ENCODE data around the gene ANKRD37. TPM values are rescaled to one million over a fixed set of nuclear protein-coding genes. Genes with fewer than 3 reads are reported as not detected.

ANKRD37 gene
- total and polyA plus RNA-seq, 9 of the 15 experiments (the other 6 are each of a cell fraction or from before 2014, with no cell fraction given) = 1.3 to 53.7 (median 3.6) TPM

DNA sequence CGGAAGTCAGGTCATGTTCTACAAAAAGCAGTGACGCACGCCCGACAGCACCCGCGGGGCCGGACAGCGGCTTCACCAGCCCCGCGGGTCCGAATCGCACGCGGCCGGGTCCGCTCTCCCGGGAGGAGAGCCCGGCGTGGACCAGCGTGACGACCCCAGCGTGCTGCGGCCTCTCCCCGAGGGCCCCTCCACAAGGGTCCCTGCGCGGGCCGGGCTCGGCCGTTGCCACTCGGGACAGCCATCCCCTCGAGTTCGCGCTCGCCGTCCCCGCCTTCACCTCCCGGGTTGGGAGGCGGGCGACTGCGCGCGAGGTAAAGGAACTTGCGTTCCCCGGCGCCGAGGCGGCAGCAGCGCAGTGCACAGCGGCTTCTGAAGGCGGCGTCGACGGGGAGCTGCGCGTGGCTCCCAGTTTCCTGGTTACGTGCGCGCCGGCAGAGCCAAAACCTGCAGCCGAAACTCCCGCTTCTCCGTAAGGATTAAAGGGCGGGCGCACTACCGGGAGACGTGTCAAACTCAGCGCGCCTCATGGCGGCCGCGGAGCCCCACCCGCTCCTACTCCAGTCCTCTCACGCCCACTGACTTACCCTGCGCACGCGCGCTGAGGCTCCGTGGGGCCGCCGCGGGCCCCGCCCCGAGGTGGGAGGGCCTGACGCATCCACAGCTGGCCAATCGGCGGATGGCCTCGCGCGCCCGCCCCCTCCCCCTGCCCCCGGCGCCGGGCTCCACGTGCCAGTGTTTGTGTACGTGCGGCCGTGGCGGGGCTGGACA lies 501 bp upstream of the ANKRD37 start (continued):
- 0 out of 2 replicates have a peak, but pooled peaks have one; percentile 25 for TF ChIP-seq RAD51 (IDR thresholded peaks at IDR 0.05; ENCODE audit: borderline replicate concordance, low read depth)
- peak; percentile 25 for TF ChIP-seq TBP (optimal IDR thresholded peaks at IDR 0.05; ENCODE audit: low read depth, low read length)
- TF ChIP-seq, protein P1, sequence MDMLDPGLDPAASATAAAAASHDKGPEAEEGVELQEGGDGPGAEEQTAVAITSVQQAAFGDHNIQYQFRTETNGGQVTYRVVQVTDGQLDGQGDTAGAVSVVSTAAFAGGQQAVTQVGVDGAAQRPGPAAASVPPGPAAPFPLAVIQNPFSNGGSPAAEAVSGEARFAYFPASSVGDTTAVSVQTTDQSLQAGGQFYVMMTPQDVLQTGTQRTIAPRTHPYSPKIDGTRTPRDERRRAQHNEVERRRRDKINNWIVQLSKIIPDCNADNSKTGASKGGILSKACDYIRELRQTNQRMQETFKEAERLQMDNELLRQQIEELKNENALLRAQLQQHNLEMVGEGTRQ (CRISPR knock-in tag; IDR thresholded peaks at IDR 0.05) = peak; percentile 50; the same call in 1 of the 2 replicates
- TF ChIP-seq LEF1 (IDR thresholded peaks at IDR 0.05) = no peak
- TF ChIP-seq E2F3 (CRISPR knock-in tag; IDR thresholded peaks at IDR 0.05) = peak; percentile 70
- TF ChIP-seq, protein P2, sequence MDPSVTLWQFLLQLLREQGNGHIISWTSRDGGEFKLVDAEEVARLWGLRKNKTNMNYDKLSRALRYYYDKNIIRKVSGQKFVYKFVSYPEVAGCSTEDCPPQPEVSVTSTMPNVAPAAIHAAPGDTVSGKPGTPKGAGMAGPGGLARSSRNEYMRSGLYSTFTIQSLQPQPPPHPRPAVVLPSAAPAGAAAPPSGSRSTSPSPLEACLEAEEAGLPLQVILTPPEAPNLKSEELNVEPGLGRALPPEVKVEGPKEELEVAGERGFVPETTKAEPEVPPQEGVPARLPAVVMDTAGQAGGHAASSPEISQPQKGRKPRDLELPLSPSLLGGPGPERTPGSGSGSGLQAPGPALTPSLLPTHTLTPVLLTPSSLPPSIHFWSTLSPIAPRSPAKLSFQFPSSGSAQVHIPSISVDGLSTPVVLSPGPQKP (CRISPR knock-in tag; IDR thresholded peaks at IDR 0.05) = no peak
- no peak for TF ChIP-seq ASH1L (IDR thresholded peaks at IDR 0.05; ENCODE audit: borderline replicate concordance, low read depth, partially characterized antibody)
- peak; percentile 86 for TF ChIP-seq HDAC2 (IDR thresholded peaks at IDR 0.05)
- TF ChIP-seq ZNF324 (CRISPR knock-in tag; IDR thresholded peaks at IDR 0.05) = no peak
- TF ChIP-seq, protein P3, sequence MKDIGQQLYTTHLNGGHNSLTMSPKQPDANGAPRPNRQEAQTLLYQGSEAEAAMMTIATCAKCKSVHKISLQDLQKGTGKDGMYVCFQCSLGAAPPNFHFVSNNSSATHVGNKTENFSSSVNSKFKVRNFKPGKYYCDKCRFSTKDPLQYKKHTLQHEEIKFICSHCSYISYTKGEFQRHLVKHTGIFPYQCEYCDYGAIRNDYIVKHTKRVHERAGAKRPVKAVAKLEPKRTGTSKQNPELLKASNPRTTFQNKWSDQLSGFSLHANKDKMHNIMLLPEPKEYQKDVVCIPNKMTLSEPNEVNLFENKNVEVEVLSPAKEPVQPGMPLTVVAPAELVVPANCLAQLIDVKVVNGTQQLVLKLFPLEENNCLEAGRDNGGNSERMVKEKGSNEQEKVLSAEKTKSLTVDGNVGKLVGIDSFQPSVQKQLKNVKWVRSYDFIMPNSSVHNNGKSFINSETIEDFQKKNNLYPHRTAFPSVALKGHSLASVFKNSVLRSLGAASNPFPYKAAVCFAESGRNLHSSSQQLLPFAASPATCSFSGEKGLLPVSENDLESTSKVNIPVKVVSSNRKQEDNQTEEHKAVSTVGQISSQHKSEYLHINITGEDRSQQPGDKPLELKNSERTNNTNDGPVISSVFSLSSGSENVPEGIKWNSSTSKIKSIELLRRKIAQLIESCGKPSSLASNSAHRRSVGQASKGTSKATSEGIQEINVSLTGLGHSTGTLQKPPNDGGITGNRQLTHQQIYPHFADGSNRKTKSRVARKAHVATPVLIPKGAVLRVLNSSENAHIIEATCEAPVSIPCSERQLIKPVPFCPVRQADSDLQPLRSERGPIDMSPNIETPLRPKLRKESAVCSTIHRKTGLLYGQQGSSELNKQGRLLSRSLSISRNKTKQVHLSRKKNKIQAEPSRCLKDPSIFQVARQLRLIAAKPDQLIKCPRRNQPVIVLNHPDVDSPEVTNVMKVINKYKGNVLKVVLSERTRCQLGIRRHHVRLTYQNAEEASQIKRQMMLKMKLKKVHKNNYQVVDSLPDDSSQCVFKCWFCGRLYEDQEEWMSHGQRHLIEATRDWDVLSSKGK (CRISPR knock-in tag; IDR thresholded peaks at IDR 0.05) = no peak
- TF ChIP-seq SIN3A (IDR thresholded peaks at IDR 0.05; ENCODE audit: borderline replicate concordance in 2 of 2, control insufficient read depth in 1 of 2, low read depth in 2 of 2, low read length in 2 of 2) = peak; percentile 88 to 95; a peak in 3 of 4 replicates
- 0 out of 2 replicates have a peak, but pooled peaks have one; percentile 2 for TF ChIP-seq ZNF316 (IDR thresholded peaks at IDR 0.05)
- TF ChIP-seq ZNF436 (CRISPR knock-in tag; IDR thresholded peaks at IDR 0.05) = no peak
- 0 out of 2 replicates have a peak, but pooled peaks have one; percentile 71 for TF ChIP-seq ZNF766 (CRISPR knock-in tag; conservative IDR thresholded peaks at IDR 0.05)
- TF ChIP-seq SP1 (CRISPR knock-in tag; IDR thresholded peaks at IDR 0.05) = peak; percentile 89
- peak; percentile 61; the same call in 1 of the 2 replicates for TF ChIP-seq ZNF41 (CRISPR knock-in tag; conservative IDR thresholded peaks at IDR 0.05)
- peak; percentile 72; the same call in 1 of the 2 replicates for TF ChIP-seq ZNF583 (CRISPR knock-in tag; IDR thresholded peaks at IDR 0.05)
- no peak for TF ChIP-seq FOXJ2 (tag; IDR thresholded peaks at IDR 0.05)
- no peak for TF ChIP-seq SLC30A9 (CRISPR knock-in tag; IDR thresholded peaks at IDR 0.05)
- no peak; the same call in 1 of the 2 replicates for TF ChIP-seq TCF3 (CRISPR knock-in tag; IDR thresholded peaks at IDR 0.05)
- TF ChIP-seq, protein P4, sequence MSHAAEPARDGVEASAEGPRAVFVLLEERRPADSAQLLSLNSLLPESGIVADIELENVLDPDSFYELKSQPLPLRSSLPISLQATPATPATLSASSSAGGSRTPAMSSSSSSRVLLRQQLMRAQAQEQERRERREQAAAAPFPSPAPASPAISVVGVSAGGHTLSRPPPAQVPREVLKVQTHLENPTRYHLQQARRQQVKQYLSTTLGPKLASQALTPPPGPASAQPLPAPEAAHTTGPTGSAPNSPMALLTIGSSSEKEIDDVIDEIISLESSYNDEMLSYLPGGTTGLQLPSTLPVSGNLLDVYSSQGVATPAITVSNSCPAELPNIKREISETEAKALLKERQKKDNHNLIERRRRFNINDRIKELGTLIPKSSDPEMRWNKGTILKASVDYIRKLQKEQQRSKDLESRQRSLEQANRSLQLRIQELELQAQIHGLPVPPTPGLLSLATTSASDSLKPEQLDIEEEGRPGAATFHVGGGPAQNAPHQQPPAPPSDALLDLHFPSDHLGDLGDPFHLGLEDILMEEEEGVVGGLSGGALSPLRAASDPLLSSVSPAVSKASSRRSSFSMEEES (CRISPR knock-in tag; IDR thresholded peaks at IDR 0.05) = no peak
- TF ChIP-seq NFRKB (IDR thresholded peaks at IDR 0.05; ENCODE audit: low read depth) = peak; percentile 59; the same call in 1 of the 2 replicates
- no peak for TF ChIP-seq CC2D1A (IDR thresholded peaks at IDR 0.05)

Measured in K562 (cell line).